Thyroid gland (tissue), 4 donors: Measurements from ENCODE around the gene PCDH8. TPM values are rescaled to one million over a fixed set of nuclear protein-coding genes. Genes with fewer than 3 reads are reported as not detected.

Experiments used
- DNase-seq, 2 donors: peaks; one replicate each; pipeline ENCODE4 v3.0.0-alpha.2; 2019
- H3K27ac ChIP-seq, 3 donors: fragments of 200-600 bp; sonication (generic); 1 replicate in 2 of 3; 2 replicates in 1 of 3; pipeline ENCODE4 v1.5.1; 2016 to 2019; ENCODE audit warnings: mild to moderate bottlenecking in 1 of 3, moderate library complexity in 1 of 3
- H3K27me3 ChIP-seq: fragments of 200-600 bp; sonication (generic); one replicate; pipeline ENCODE4 v1.5.1; 2019
- H3K36me3 ChIP-seq, 2 donors: fragments of 200-600 bp; sonication (generic); one replicate each; pipeline ENCODE4 v1.5.1; 2016 to 2019
- H3K4me1 ChIP-seq, 2 donors: fragments of 200-600 bp; sonication (generic); one replicate each; pipeline ENCODE4 v1.5.1; 2017 to 2019
- H3K4me3 ChIP-seq, 3 donors: fragments of 200-600 bp; sonication (generic); replicated peaks in 1 of 3; 1 replicate in 2 of 3; 2 replicates in 1 of 3; pipeline ENCODE4 v1.5.1; 2016; ENCODE audit warnings: mild to moderate bottlenecking in 1 of 3
- H3K9me3 ChIP-seq: fragments of 200-600 bp; sonication (generic); one replicate; pipeline ENCODE4 v1.5.1; 2017
- POLR2A ChIP-seq, 2 donors: fragments of 450-650 bp; IDR thresholded peaks; one replicate each; pipeline ENCODE4 v1.6.1; 2017; ENCODE audit warnings: antibody characterized with exemption in 2 of 2, mild to moderate bottlenecking in 2 of 2, moderate library complexity in 1 of 2
- WGBS, 2 donors: methylation state at CpG; one replicate each; pipeline ENCODE4 v1.1.5; 2017; 5-methylcytosine and 5-hydroxymethylcytosine counted together
- intact Hi-C: fragments of 100-400 bp; cut with DNase I; formaldehyde crosslinking; loops from one replicate; pipeline ENCODE4 v1.15.1; 2023
- total RNA-seq, 4 donors: library from RNA; depleted of rRNA; stranded (reverse); fragments of >200 nt; gene quantifications; one replicate each; pipeline ENCODE4 v1.2.3, GENCODE V29; 2016
- TF ChIP-seq, protein P1 (sequence below), 6 experiments: fragments of 200-600 bp in 3 of 6; fragments of 450-650 bp in 3 of 6; sonication (generic) in 3 of 6; IDR thresholded peaks; one replicate each; pipeline ENCODE4 v1.5.1; 2016 to 2019; ENCODE audit warnings: antibody characterized with exemption in 6 of 6, mild to moderate bottlenecking in 2 of 6, inconsistent platforms in 1 of 6, moderate library complexity in 1 of 6

PCDH8 gene
- total RNA-seq, 4 donors from 2014 or later, result 2.1 TPM; not detected in 2

DNA sequence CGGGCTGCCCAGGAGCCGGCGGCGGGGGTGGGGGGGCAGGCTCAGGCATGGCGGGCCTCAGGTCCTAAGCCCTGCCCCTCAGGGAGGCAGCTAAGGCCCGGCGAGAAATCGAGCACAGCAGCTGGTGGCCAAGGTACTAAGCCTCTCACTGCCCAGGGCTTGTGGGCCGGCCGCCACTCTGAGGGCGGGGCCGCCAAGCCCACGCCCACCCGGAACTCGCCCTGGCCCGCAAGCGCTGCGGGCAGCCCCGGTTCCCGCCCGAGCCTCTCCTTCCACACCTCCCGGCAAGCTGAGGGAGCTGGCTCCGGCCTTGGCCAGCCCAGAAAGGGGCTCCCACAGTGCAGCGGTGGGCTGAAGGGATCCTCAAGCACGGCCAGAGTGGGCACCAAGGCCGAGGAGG lies 33.1 kb downstream of the PCDH8 start:
- WGBS, 2 donors, result 95 to 97% methylated on average over 18 to 22 of the region's 26 CpGs
- H3K27me3 ChIP-seq, result no peaks in the 10 kb centered on the region
- no peak overlapping the region for H3K4me3 ChIP-seq
- DNase-seq, result no peak
- no peaks in the 10 kb centered on the region for H3K36me3 ChIP-seq
- TF ChIP-seq, protein P1, sequence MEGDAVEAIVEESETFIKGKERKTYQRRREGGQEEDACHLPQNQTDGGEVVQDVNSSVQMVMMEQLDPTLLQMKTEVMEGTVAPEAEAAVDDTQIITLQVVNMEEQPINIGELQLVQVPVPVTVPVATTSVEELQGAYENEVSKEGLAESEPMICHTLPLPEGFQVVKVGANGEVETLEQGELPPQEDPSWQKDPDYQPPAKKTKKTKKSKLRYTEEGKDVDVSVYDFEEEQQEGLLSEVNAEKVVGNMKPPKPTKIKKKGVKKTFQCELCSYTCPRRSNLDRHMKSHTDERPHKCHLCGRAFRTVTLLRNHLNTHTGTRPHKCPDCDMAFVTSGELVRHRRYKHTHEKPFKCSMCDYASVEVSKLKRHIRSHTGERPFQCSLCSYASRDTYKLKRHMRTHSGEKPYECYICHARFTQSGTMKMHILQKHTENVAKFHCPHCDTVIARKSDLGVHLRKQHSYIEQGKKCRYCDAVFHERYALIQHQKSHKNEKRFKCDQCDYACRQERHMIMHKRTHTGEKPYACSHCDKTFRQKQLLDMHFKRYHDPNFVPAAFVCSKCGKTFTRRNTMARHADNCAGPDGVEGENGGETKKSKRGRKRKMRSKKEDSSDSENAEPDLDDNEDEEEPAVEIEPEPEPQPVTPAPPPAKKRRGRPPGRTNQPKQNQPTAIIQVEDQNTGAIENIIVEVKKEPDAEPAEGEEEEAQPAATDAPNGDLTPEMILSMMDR (IDR thresholded peaks at IDR 0.05), result no peak
- no peak for TF ChIP-seq POLR2A (IDR thresholded peaks at IDR 0.05)
- peaks cover 14 to 37% of the 10 kb centered on the region in 2 donors for H3K4me1 ChIP-seq
- no peak overlapping the region for H3K27ac ChIP-seq
- H3K9me3 ChIP-seq, result no peaks in the 10 kb centered on the region
- intact Hi-C loops, result no loop called here

DNA sequence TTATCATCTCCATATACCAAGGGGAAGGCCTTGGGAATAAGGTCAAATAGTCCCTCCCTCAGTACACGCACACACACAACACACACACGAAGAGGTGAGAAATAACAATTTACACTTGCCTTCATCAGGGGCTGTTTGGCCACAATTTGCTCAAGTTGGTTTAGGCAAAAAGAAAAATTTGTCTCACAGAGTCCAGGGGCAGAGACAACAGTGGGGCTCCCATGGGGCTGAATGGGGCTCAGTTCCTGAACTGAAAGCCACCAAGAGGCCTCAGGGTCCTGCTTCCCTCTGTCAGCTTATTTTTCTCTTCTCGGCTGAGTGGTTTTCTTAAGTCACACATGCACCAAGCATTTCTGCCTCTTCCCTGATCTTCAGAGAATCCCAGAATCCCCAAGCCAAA lies 35.5 kb downstream of the PCDH8 start:
- Histone ChIP-seq H3K36me3 (no peaks in the 10 kb centered on the region), H3K27ac (peak overlapping the region in 1 of 3 donors; percentile 4), H3K27me3 (no peaks in the 10 kb centered on the region), H3K4me1 (peaks cover 5 to 34% of the 10 kb centered on the region in 2 donors), H3K4me3 (no peak overlapping the region), H3K9me3 (no peaks in the 10 kb centered on the region)
- intact Hi-C loops, result no loop called here
- TF ChIP-seq POLR2A (IDR thresholded peaks at IDR 0.05), result no peak
- TF ChIP-seq, protein P1 (IDR thresholded peaks at IDR 0.05), result no peak
- no peak for DNase-seq
- 72 to 81% methylated on average over 3 of the region's 3 CpGs for whole genome bisulfite sequencing, 2 donors

DNA sequence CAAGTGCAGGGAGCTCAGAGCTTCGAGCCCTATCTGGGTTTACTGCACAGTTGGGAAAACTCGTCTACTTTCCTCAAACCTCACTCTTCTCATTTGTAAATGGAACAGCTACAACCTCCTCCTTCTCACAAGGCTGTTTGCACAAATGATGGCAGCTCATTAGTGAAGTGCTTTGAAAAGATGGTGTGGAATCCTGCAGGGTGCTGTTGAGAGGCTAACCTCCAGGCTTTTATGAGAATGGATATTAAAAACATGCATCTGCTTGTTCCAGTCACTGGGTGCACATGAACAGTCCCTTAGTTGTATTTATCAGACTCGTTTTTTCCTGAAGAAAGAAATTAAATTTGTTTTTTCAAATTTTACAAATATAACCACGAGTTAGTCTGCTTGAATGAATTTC lies 36.6 kb downstream of the PCDH8 start:
- Histone ChIP-seq H3K27me3 (no peaks in the 10 kb centered on the region), H3K27ac (no peak overlapping the region), H3K36me3 (no peaks in the 10 kb centered on the region), H3K4me3 (no peak overlapping the region), H3K9me3 (no peaks in the 10 kb centered on the region), H3K4me1 (peaks cover 1 to 28% of the 10 kb centered on the region in 2 donors)
- TF ChIP-seq, protein P1 (IDR thresholded peaks at IDR 0.05), result no peak
- TF ChIP-seq POLR2A (IDR thresholded peaks at IDR 0.05), result no peak
- intact Hi-C loops, result no loop called here
- no peak for DNase-seq
- WGBS, 2 donors, result 82 to 83% methylated on average over 4 of the region's 4 CpGs

DNA sequence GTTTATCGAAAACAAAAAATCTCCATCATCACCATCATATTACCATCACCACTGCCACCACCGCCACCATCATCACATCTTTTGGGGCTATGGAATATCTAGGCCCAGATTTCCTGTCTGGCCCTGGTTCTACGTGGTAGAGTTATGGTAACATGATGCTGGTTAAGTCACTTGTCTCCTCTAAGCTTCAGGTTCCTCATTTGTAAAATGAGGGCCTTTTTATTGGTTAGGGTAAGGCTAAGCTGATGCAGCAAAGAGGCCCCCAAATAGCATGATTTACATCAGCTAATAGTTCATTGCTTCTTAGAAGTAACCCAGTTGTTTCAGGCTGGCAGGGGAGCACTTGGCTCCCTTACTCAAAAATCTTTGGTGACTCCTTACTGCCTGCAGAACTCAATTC lies 37.9 kb downstream of the PCDH8 start:
- Histone ChIP-seq H3K36me3 (no peaks in the 10 kb centered on the region), H3K9me3 (no peaks in the 10 kb centered on the region), H3K27me3 (no peaks in the 10 kb centered on the region), H3K4me1 (peaks cover 0 to 22% of the 10 kb centered on the region in 2 donors), H3K4me3 (no peak overlapping the region), H3K27ac (peak overlapping the region in 2 of 3 donors; percentile 4 to 38)
- intact Hi-C loops, result no loop called here
- 87 to 89% methylated on average over 3 of the region's 3 CpGs for WGBS, 2 donors
- DNase-seq, result no peak
- TF ChIP-seq, protein P1 (IDR thresholded peaks at IDR 0.05), result no peak
- TF ChIP-seq POLR2A (IDR thresholded peaks at IDR 0.05), result no peak

DNA sequence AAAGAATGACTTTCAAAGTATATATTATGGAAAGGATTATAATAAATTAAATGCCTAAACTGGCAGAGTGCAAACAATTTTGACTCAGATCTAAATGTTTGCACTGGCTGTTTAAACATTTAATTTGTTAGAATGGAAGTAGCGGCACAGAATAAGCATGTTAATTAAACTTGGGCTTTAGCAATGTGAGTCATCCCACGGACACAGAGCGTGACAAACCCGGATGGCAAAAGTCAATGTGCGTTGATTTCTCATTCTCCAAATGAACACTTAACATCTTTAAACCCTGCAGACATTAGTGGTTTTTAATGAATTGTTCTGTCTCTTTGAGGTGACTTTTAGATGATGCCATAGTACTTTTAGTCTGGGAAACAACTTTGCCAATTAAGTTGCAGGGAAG lies 38.4 kb downstream of the PCDH8 start:
- Histone ChIP-seq H3K36me3 (no peaks in the 10 kb centered on the region), H3K4me1 (peaks cover 0 to 22% of the 10 kb centered on the region in 2 donors), H3K4me3 (no peak overlapping the region), H3K9me3 (no peaks in the 10 kb centered on the region), H3K27me3 (no peaks in the 10 kb centered on the region), H3K27ac (peak overlapping the region in 1 of 3 donors; percentile 38)
- DNase-seq, result no peak
- intact Hi-C loops, result no loop called here
- TF ChIP-seq, protein P1 (IDR thresholded peaks at IDR 0.05), result no peak
- no peak for TF ChIP-seq POLR2A (IDR thresholded peaks at IDR 0.05)
- WGBS, 2 donors, result 72% methylated on average over 5 of the region's 5 CpGs
